Spleen (tissue), 11 donors: ENCODE measurements around the gene GNG4. TPM values are rescaled to one million over a fixed set of nuclear protein-coding genes. Genes with fewer than 3 reads are reported as not detected.
"Not testable (repeated sequence)": the region's sequence is repeated elsewhere in the genome, so short reads cannot be mapped to it uniquely, and the experiment has no call there.

Source experiments
- DNase-seq: peaks from one replicate; pipeline ENCODE4 v3.0.0-alpha.2; 2020
- H3K27ac ChIP-seq, 8 donors: fragments of 200-600 bp; sonication (generic) in 7 of 8; 1 replicate in 4 of 8; 2 replicates in 4 of 8; pipeline versions ENCODE4 v1.5.0 to v1.8.0; 2016 to 2021; ENCODE audit warnings: inconsistent platforms in 4 of 8, mild to moderate bottlenecking in 4 of 8, moderate library complexity in 1 of 8
- H3K27me3 ChIP-seq, 7 donors: fragments of 200-600 bp; sonication (generic) in 6 of 7; replicated peaks in 1 of 7; 1 replicate in 4 of 7; 2 replicates in 3 of 7; pipeline versions ENCODE4 v1.5.0 to v1.8.0; 2016 to 2021; ENCODE audit warnings: inconsistent platforms in 3 of 7, mild to moderate bottlenecking in 1 of 7
- H3K36me3 ChIP-seq, 6 donors: fragments of 200-600 bp; sonication (generic) in 5 of 6; 1 replicate in 4 of 6; 2 replicates in 2 of 6; pipeline versions ENCODE4 v1.5.0 to v1.8.0; 2016 to 2021; ENCODE audit warnings: inconsistent platforms in 2 of 6
- H3K4me1 ChIP-seq, 6 donors: fragments of 200-600 bp; sonication (generic) in 5 of 6; 1 replicate in 3 of 6; 2 replicates in 3 of 6; pipeline versions ENCODE4 v1.5.0 to v1.8.0; 2016 to 2021; ENCODE audit warnings: inconsistent platforms in 3 of 6
- H3K4me3 ChIP-seq, 8 donors: fragments of 200-600 bp; sonication (generic) in 7 of 8; 1 replicate in 4 of 8; 2 replicates in 4 of 8; pipeline versions ENCODE4 v1.5.0 to v1.8.0; 2016 to 2021; ENCODE audit warnings: inconsistent platforms in 4 of 8, mild to moderate bottlenecking in 4 of 8, moderate library complexity in 2 of 8
- H3K9me3 ChIP-seq, 8 donors: fragments of 200-600 bp; sonication (generic) in 7 of 8; 1 replicate in 4 of 8; 2 replicates in 4 of 8; pipeline versions ENCODE4 v1.5.0 to v1.8.0; 2016 to 2021; ENCODE audit warnings: inconsistent platforms in 4 of 8
- POLR2A ChIP-seq, 3 donors: fragments of 450-650 bp; IDR thresholded peaks; one replicate each; pipeline ENCODE4 v1.5.1; 2017; ENCODE audit warnings: antibody characterized with exemption in 3 of 3, mild to moderate bottlenecking in 1 of 3
- POLR2AphosphoS5 ChIP-seq, 3 donors: sonication (generic); formaldehyde crosslinking; IDR thresholded peaks; one replicate each; pipeline ENCODE4 v1.5.1; 2017; ENCODE audit warnings: antibody characterized with exemption in 3 of 3
- WGBS, 5 donors: extraction: QIAGEN DNeasy Blood & Tissue Kit in 3 of 5; methylation state at CpG; one replicate each; pipeline versions ENCODE4 v1.1.5 to v1.1.7; 2013 to 2018; 5-methylcytosine and 5-hydroxymethylcytosine counted together
- intact Hi-C: fragments of 100-400 bp; cut with DNase I; formaldehyde crosslinking; loops from one replicate; pipeline ENCODE4 v1.15.0; 2023; ENCODE audit warnings: low total_unique reads
- polyA plus RNA-seq, 3 donors: library from polyadenylated mRNA; stranded (reverse); fragments of 200-250 nt; gene quantifications; one replicate each; pipeline ENCODE4 v1.2.1, GENCODE V29; 2013
- total RNA-seq, 7 donors: library from RNA; depleted of rRNA in 3 of 7; stranded (reverse); fragments of >200 nt in 3 of 7; fragmentation: NEBNext Ultra II Directional in 4 of 7; extraction: Animal tissue kit (Norgen Biotek cat#: 25700) in 4 of 7; gene quantifications; one replicate each; pipeline versions ENCODE4 v1.1.0 to v1.2.1, GENCODE V29; 2016 to 2021
- TF ChIP-seq, protein P1 (sequence below), 11 experiments: fragments of 200-600 bp in 7 of 11; fragments of 450-650 bp in 4 of 11; sonication (generic) in 4 of 11; IDR thresholded peaks in 8 of 11; conservative IDR thresholded peaks in 3 of 11; 1 replicate in 7 of 11; 2 replicates in 4 of 11; pipeline versions ENCODE4 v1.4.0 to v1.8.0; 2016 to 2021; ENCODE audit warnings: antibody characterized with exemption in 11 of 11, inconsistent platforms in 4 of 11, mild to moderate bottlenecking in 1 of 11
- donor health status: healthy with polysubstance abuse.
- donor health status: DM: no; HTN: no; CAD: no; lungs with moderate emphysema.
- donor health status: DM: no; HTN: no; CAD: no.
- donor health status: Bipolar disorder and iron deficiency.
- donor health status: healthy.
- donor health status: DM: no; HTN: no; CAD: no.
- donor health status: DM: yes; HTN: yes; CAD: no.

Gene GNG4
- total and polyA plus RNA-seq, 10 donors, result 0.13 to 0.65 (median 0.18) TPM; not detected in 6

GRCh38 chr1:235622936-235623779 is 26.4 kb downstream of the GNG4 start:
- H3K36me3 ChIP-seq, result no peaks in the 10 kb centered on the region
- H3K4me3 ChIP-seq, result no peak overlapping the region
- DNase-seq, result no peak
- intact Hi-C loops, result no loop called here
- no peaks in the 10 kb centered on the region for H3K4me1 ChIP-seq
- H3K9me3 ChIP-seq, result no peaks in the 10 kb centered on the region
- H3K27me3 ChIP-seq, result no peaks in the 10 kb centered on the region
- TF ChIP-seq POLR2A (IDR thresholded peaks at IDR 0.05) (no peak), POLR2AphosphoS5 (IDR thresholded peaks at IDR 0.05) (no peak)
- TF ChIP-seq, protein P1, sequence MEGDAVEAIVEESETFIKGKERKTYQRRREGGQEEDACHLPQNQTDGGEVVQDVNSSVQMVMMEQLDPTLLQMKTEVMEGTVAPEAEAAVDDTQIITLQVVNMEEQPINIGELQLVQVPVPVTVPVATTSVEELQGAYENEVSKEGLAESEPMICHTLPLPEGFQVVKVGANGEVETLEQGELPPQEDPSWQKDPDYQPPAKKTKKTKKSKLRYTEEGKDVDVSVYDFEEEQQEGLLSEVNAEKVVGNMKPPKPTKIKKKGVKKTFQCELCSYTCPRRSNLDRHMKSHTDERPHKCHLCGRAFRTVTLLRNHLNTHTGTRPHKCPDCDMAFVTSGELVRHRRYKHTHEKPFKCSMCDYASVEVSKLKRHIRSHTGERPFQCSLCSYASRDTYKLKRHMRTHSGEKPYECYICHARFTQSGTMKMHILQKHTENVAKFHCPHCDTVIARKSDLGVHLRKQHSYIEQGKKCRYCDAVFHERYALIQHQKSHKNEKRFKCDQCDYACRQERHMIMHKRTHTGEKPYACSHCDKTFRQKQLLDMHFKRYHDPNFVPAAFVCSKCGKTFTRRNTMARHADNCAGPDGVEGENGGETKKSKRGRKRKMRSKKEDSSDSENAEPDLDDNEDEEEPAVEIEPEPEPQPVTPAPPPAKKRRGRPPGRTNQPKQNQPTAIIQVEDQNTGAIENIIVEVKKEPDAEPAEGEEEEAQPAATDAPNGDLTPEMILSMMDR (IDR thresholded peaks at IDR 0.05 in 8 of 11, conservative IDR thresholded peaks at IDR 0.05 in 3 of 11), result no peak
- WGBS, 5 donors, result 79 to 86% (median 84%) methylated on average over 18 of the region's 18 CpGs
- no peak overlapping the region for H3K27ac ChIP-seq

GRCh38 chr1:235619149-235619548 is 30.4 kb downstream of the GNG4 start:
- WGBS, 5 donors, result 67 to 84% (median 78%) methylated on average over 2 of the region's 2 CpGs
- H3K27me3 ChIP-seq, H3K27ac ChIP-seq, H3K36me3 ChIP-seq, DNase-seq, intact Hi-C loops, H3K9me3 ChIP-seq, H3K4me3 ChIP-seq, H3K4me1 ChIP-seq: not testable (repeated sequence)

DNA sequence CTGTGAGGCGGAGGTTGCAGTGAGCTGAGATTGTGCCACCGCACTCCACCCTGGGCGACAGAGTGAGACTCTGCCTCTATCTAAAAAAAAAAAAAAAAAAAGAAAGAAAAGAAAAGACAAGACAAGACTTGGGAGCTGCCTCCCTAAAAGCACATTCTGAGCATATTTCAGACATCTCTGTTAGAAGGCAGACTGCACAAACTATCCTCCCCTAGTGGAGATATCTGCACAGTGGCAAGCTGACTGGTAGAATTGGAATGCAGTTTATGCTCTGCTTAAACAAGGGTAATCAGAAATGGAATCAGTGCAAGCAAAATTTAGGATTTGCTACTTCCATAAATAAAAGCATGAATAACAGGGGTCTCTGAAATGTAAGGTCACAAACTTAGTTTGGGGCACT is 31.8 kb downstream of the GNG4 start:
- TF ChIP-seq, protein P1 (IDR thresholded peaks at IDR 0.05 in 8 of 11, conservative IDR thresholded peaks at IDR 0.05 in 3 of 11), result no peak
- TF ChIP-seq POLR2A (IDR thresholded peaks at IDR 0.05) (no peak), POLR2AphosphoS5 (IDR thresholded peaks at IDR 0.05) (no peak)
- Histone ChIP-seq H3K27ac (no peak overlapping the region), H3K4me1 (no peaks in the 10 kb centered on the region), H3K4me3 (no peak overlapping the region), H3K9me3 (no peaks in the 10 kb centered on the region), H3K36me3 (no peaks in the 10 kb centered on the region), H3K27me3 (no peaks in the 10 kb centered on the region)
- 86 to 94% (median 93%) methylated on average over 3 of the region's 3 CpGs for WGBS, 5 donors
- DNase-seq, result no peak
- intact Hi-C loops, result no loop called here

DNA sequence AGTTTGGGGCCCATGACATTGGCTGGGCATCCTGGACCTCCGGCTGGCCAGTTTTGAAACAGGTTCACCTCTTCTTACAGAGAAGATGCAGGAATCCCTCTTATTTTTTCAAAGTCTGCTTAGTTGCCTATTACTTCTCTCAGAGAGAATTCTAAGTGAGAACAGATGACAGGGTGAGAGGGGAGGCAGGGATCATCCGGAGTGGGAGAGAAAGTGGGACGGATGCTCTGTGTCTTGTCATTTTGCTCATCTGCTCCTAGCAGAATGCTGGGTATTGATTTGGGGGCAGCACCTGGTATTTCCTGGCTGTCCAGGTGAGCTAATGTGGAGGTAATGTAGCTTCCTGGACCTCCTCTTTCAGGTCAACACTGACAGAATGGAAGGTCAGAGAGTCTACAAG is 32.4 kb downstream of the GNG4 start:
- intact Hi-C loops, result no loop called here
- 89 to 97% (median 90%) methylated on average over 3 of the region's 3 CpGs for WGBS, 5 donors
- TF ChIP-seq POLR2A (IDR thresholded peaks at IDR 0.05) (no peak), POLR2AphosphoS5 (IDR thresholded peaks at IDR 0.05) (no peak)
- TF ChIP-seq, protein P1 (IDR thresholded peaks at IDR 0.05 in 8 of 11, conservative IDR thresholded peaks at IDR 0.05 in 3 of 11), result no peak

More for the DNA sequence above, 32.4 kb downstream of the GNG4 start:
- no peak overlapping the region for H3K27ac ChIP-seq
- DNase-seq, result no peak
- no peaks in the 10 kb centered on the region for H3K4me1 ChIP-seq
- H3K27me3 ChIP-seq, result no peaks in the 10 kb centered on the region
- H3K4me3 ChIP-seq, result no peak overlapping the region
- no peaks in the 10 kb centered on the region for H3K36me3 ChIP-seq
- H3K9me3 ChIP-seq, result no peaks in the 10 kb centered on the region
